SU-DHL-6 (cell line): ENCODE data around the gene DDX28.

Experiments
- H2AFZ ChIP-seq: fragments of 200-600 bp; sonication (generic); 2 replicates; pipeline ENCODE4 v1.6.1; 2014; ENCODE audit warnings: low read depth, mild to moderate bottlenecking, moderate library complexity, mixed read lengths, antibody characterized with exemption, low read length; ENCODE audit not compliant: severe bottlenecking
- H3F3A ChIP-seq: fragments of 200-600 bp; shearing (Covaris generic); 2 replicates; pipeline ENCODE4 v1.6.0; 2016; ENCODE audit warnings: antibody characterized with exemption, mild to moderate bottlenecking; ENCODE audit not compliant: insufficient read depth
- H3K27ac ChIP-seq: fragments of 200-600 bp; sonication (generic); 2 replicates; pipeline ENCODE4 v1.5.1; 2016; ENCODE audit warnings: low read depth, mild to moderate bottlenecking, low read length, moderate library complexity, mixed read lengths
- H3K27me3 ChIP-seq: fragments of 200-600 bp; sonication (generic), shearing (Covaris generic); 2 replicates; pipeline ENCODE4 v1.6.0; 2014; ENCODE audit warnings: mild to moderate bottlenecking, low read length
- H3K36me3 ChIP-seq: fragments of 200-600 bp; sonication (generic); 2 replicates; pipeline ENCODE4 v1.6.1; 2014; ENCODE audit warnings: mild to moderate bottlenecking, low read length, mixed read lengths
- H3K4me2 ChIP-seq: fragments of 300-600, 200-600 bp; shearing (Covaris generic), sonication (generic); 2 replicates; pipeline ENCODE4 v1.6.0; 2014; ENCODE audit warnings: low read length, low read depth, mild to moderate bottlenecking; ENCODE audit not compliant: poor library complexity, severe bottlenecking
- H3K4me3 ChIP-seq: fragments of 200-600 bp; sonication (generic); 2 replicates; pipeline ENCODE4 v1.5.1; 2014; ENCODE audit warnings: antibody characterized with exemption, low read length, mild to moderate bottlenecking, mixed read lengths; ENCODE audit not compliant: insufficient read depth, poor library complexity, severe bottlenecking
- H3K79me2 ChIP-seq: fragments of 200-600 bp; sonication (generic); 2 replicates; pipeline ENCODE4 v1.6.1; 2014; ENCODE audit warnings: mild to moderate bottlenecking, low read length, moderate library complexity; ENCODE audit not compliant: insufficient read depth
- H3K9ac ChIP-seq: fragments of 200-600 bp; sonication (generic); 2 replicates; pipeline ENCODE4 v1.7.0; 2014; ENCODE audit warnings: mild to moderate bottlenecking, low read length
- H3K9me2 ChIP-seq: fragments of 200-600 bp; sonication (generic); replicated peaks from 2 replicates; pipeline ENCODE4 v1.6.1; 2014; ENCODE audit warnings: low read length; ENCODE audit not compliant: insufficient read depth
- H3K9me3 ChIP-seq: fragments of 200-600 bp; sonication (generic); 2 replicates; pipeline ENCODE4 v1.6.1; 2014; ENCODE audit warnings: low read length, mixed read lengths; ENCODE audit not compliant: insufficient read depth
- H4K20me1 ChIP-seq: fragments of 200-600 bp; sonication (generic); 2 replicates; pipeline ENCODE4 v1.6.1; 2014; ENCODE audit warnings: low read depth, mild to moderate bottlenecking, antibody characterized with exemption, low read length, moderate library complexity, mixed read lengths
- CTCF ChIP-seq: fragments of 200-600 bp; sonication (generic); IDR thresholded peaks from one replicate; pipeline ENCODE4 v1.5.1; 2017; ENCODE audit warnings: antibody characterized with exemption, mild to moderate bottlenecking, low read length, moderate library complexity; ENCODE audit not compliant: insufficient read depth, poor library complexity, severe bottlenecking
- EZH2phosphoT487 ChIP-seq: fragments of 200-600 bp; sonication (generic), shearing (Covaris generic); conservative IDR thresholded peaks from 2 replicates; pipeline ENCODE4 v1.6.1; 2018; ENCODE audit warnings: mild to moderate bottlenecking, antibody characterized with exemption, low read length, moderate library complexity, mixed read lengths

Gene DDX28

GRCh38 chr16:68068926-68069325 lies 45.9 kb upstream of the DDX28 start:
- Histone ChIP-seq H3K27me3 (no peaks in the 10 kb centered on the region), H3K79me2 (no peaks in the 10 kb centered on the region), H3K9me3 (no peaks in the 10 kb centered on the region), H3K4me2 (no peak overlapping the region), H4K20me1 (no peaks in the 10 kb centered on the region), H3F3A (no peaks in the 10 kb centered on the region), H3K27ac (no peak overlapping the region), H3K9ac (no peak overlapping the region), H2AFZ (no peak overlapping the region), H3K9me2 (no peaks in the 10 kb centered on the region), H3K36me3 (no peaks in the 10 kb centered on the region; the same call in 1 of the 2 replicates), H3K4me3 (no peak overlapping the region)
- TF ChIP-seq EZH2phosphoT487 (no peak), CTCF (no peak)

- Histone ChIP-seq H2AFZ (no peak overlapping the region), H3K27ac (no peak overlapping the region)
Measured at GRCh38 chr16:68066763-68067162, 43.7 kb upstream of the DDX28 start.

GRCh38 chr16:68065716-68066305 lies 42.8 kb upstream of the DDX28 start:
- H3K79me2 ChIP-seq = no peaks in the 10 kb centered on the region
- H3K4me3 ChIP-seq = no peak overlapping the region
- TF ChIP-seq EZH2phosphoT487 (no peak), CTCF (no peak)
- no peak overlapping the region for H3K9ac ChIP-seq
- H3K9me2 ChIP-seq = no peaks in the 10 kb centered on the region
- no peak overlapping the region for H3K4me2 ChIP-seq
- H4K20me1 ChIP-seq = no peaks in the 10 kb centered on the region
- H2AFZ ChIP-seq = no peak overlapping the region
- no peaks in the 10 kb centered on the region for H3K36me3 ChIP-seq
- no peaks in the 10 kb centered on the region for H3F3A ChIP-seq
- no peaks in the 10 kb centered on the region for H3K9me3 ChIP-seq
- no peaks in the 10 kb centered on the region for H3K27me3 ChIP-seq
- no peak overlapping the region for H3K27ac ChIP-seq

More at GRCh38 chr16:68066763-68067162, 43.7 kb upstream of the DDX28 start:
- no peaks in the 10 kb centered on the region for H3K9me2 ChIP-seq
- TF ChIP-seq CTCF = no peak
- H3K4me2 ChIP-seq = no peak overlapping the region
- no peak overlapping the region for H3K4me3 ChIP-seq
- H3K36me3 ChIP-seq = no peaks in the 10 kb centered on the region; the same call in 1 of the 2 replicates
- no peaks in the 10 kb centered on the region for H3K27me3 ChIP-seq
- no peaks in the 10 kb centered on the region for H3K79me2 ChIP-seq
- no peaks in the 10 kb centered on the region for H3F3A ChIP-seq
- no peaks in the 10 kb centered on the region for H4K20me1 ChIP-seq
- H3K9me3 ChIP-seq = no peaks in the 10 kb centered on the region
- no peak overlapping the region for H3K9ac ChIP-seq
